Umbilical cord (tissue), 2 donors: ENCODE data around the gene KCTD14. TPM values are rescaled to one million over a fixed set of nuclear protein-coding genes. Genes with fewer than 3 reads are reported as not detected.
A peak's percentile ranks its signal among the peaks of the same experiment; 100 is the strongest.
"Not testable (repeated sequence)": the region's sequence is repeated elsewhere in the genome, so short reads cannot be mapped to it uniquely, and the experiment has no call there.

Experiments
- DNase-seq: peaks from one replicate; pipeline ENCODE4 v3.0.0-alpha.2; 2015; ENCODE audit warnings: low spot score
- total RNA-seq: library from RNA; depleted of rRNA; stranded (reverse); fragments of >200 nt; gene quantifications from one replicate; pipeline ENCODE4 v1.2.3, GENCODE V29; 2014; ENCODE audit warnings: low replicate concordance; ENCODE audit not compliant: insufficient read depth

KCTD14 gene
- total RNA-seq, 1 donor from 2014 or later = 0.48 TPM

GRCh38 chr11:78023426-78023825 lies 350 bp upstream of the KCTD14 start:
- DNase-seq = no peak

DNA sequence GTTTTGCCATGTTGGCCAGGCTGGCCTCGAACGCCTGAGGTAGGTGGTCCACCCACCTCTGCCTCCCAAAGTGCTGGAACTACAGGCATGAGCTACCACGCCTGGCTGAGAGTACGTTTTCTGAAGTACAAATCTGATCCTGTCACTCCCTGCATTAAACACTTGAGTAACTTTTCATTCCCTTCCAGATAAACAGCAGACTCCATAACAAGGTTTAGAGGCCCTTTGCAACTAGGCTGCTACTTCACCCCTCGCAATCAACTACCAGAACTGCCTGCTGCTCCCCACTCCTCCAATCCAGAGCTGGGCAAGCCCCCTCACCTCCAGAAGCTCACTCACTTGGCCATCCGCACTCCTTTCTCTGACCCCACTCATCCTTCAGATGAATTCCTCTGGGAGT lies 1.5 kb downstream of the KCTD14 start:
- no peak for DNase-seq

- no peak for DNase-seq
Measured at GRCh38 chr11:78020246-78020645, 2.8 kb downstream of the KCTD14 start.

DNA sequence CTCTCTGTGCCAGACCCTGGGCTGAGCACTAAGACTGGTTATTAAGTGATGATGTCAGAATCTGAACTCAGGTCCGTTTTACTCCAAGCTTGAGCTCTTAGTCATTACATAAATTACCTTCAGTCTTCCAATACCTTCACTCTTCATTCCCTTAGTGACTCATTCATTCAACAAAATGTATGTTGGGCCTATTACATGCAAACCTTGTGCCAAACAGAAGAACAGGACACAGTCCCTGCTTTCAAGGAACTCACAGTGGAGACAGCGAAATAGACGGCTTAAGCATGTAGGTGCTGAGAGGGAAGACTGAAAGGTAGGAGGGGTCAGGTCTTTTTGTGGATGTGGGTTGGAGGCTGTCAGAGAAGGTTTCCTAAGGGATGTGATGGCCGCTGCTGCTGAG lies 3.3 kb downstream of the KCTD14 start:
- no peak for DNase-seq

- DNase-seq = no peak
Measured at GRCh38 chr11:78015878-78016277, 7.2 kb downstream of the KCTD14 start.

DNA sequence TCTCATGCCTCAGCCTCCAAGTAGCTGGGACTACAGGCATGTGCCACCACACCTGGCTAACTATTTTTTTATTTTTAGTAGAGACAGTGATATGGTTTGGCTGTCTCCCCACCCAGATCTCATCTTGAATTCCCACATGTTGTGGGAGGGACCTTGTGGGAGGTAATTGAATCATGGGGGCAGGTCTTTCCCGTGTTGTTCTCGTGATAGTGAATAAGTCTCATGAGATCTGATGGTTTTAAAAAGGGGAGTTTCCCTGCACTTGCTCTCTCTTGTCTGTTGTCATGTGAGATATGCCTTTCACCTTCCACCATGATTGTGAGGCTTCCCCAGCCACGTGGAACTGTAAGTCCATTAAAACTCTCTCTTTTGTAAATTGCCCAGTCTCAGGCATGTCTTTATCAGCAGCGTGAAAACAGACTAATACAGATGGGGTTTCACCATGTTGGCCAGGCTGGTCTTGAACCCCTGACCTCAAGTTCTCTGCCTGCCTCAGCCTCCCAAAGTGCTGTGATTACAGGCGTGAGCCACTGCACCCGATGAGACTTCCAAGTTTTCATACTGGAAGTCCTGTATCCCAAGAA lies 8.0 kb downstream of the KCTD14 start:
- not testable (repeated sequence) for DNase-seq

DNA sequence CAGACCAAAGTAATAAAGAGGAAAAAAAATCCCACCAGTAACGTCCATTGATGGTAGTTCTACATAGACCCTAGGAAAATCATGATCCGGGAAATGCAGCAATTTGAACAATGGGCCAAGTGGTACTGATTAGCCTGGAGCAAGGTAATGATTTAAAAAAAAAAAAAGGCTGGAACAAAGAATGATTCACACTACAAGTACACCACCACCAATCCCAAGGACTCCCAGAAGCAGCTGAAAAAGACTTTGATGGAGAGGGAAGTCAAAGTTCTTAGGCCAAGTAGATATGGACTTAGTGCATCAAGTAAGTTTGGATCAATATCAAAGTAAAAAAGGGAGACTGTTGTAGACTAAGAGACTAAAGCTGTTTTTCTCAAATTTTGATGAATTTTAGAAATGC lies 11.8 kb downstream of the KCTD14 start:
- no peak for DNase-seq

- no peak for DNase-seq
Measured at GRCh38 chr11:78010755-78011154, 12.3 kb downstream of the KCTD14 start.

DNA sequence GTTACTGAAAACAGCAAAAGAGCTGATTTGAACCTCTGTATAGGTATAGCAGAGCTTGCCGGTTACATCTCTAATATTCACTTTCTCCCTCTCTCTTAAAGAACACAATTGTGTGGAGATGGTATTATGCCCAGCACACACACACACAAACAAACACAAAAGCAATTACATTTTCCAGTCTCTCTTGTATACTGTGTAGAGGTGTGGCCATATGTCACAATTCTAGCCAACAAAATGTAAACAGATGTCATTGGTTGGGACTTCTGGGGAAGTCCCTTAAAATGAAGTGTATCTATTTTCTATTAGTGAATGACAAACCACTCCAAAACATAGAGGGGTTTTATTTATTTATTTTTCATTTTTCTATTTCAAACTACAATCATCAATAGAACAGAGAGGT lies 12.8 kb downstream of the KCTD14 start:
- DNase-seq = no peak

DNA sequence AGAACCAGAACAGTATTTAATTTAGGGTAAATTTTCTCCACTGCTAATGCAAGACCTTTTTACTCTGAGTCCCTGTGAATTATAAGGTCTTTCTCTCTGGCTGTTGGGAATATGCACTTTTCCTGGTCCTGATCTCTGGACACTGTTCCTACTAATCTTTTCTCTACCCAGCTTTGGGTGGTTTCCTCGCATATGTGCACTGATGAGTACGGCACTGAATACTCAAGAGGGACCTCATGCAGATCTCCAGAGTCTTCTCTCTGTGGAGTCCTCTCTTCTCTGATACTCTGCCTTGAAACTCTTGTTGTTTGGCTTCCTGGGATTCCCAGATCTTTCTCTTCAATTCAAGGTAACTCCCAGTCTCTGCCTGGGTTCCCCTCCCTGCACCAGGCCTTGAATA lies 14.0 kb downstream of the KCTD14 start:
- DNase-seq = no peak

DNA sequence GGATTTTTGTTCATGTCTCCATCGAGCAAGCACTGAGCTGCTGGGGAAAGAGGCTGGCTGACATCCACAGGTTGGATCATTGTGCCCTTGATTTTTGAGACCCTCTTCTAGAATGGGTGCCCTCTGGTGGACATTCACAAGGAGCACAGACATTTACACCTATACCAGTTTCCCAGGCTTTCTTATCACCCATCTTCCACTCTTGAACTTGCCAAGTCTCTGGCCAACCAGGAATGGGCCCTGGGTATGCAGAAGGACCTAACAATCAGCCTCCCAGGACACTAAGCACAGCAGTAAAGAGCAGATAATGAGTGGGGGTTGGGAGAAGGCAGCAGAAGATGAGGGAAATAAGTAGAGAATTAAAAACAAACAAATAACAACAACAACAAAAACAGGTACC lies 22.9 kb downstream of the KCTD14 start:
- DNase-seq = peak; percentile 53

GRCh38 chr11:77999446-78000030 lies 23.5 kb downstream of the KCTD14 start:
- no peak for DNase-seq

DNA sequence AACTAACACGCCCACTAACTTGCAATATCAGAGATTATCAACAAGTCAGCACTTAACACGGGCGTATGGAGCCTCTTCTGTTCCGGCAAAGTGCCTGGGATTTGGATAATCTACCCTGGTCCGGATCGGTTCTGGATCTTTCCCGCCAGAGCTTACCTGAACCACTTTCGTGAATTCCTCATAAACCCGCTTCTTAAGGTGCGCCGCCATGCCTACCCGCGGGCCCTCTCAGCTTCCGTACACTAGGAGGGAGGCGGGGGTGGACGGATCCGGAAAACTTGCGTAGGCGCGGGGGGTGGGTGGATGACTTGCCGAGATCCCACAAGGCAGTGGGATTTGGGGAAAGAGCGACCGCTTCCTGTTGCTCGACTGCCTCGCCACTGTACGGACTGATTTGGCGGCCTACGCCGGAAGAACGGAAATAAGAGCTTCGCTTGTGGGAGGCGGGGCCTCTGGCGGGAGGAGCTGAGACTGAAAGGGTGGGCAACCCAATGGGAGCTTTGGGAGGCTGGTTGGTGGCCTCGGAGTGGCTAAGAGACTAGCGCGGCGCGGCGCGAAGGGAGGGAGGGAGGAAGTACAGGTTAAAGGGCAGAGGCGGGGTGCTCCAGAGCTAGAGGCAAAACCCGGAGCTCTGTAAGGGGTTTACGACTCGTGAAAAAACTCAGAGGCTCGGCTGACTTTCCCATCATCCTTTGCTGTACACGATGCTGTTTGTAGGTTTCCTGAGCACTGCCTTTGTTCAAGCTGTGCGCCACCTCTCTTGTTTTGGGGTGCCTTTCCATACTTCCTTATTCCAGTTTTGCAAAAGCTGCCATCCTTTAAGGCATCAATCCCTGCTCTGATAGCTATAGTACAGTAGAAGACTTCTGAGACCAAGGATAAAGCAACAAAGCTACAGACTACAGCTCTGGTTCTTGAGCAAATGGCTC lies 28.4 kb downstream of the KCTD14 start, which contains the start of gene INTS4:
INTS4 (minus strand) TSS at position 235 of the 929 bp plus-strand sequence; CDS start at position 210, 25 bp downstream.
- DNase-seq = peak; percentile 100

- DNase-seq = no peak
Measured at GRCh38 chr11:77993902-77994301, 29.2 kb downstream of the KCTD14 start.

DNA sequence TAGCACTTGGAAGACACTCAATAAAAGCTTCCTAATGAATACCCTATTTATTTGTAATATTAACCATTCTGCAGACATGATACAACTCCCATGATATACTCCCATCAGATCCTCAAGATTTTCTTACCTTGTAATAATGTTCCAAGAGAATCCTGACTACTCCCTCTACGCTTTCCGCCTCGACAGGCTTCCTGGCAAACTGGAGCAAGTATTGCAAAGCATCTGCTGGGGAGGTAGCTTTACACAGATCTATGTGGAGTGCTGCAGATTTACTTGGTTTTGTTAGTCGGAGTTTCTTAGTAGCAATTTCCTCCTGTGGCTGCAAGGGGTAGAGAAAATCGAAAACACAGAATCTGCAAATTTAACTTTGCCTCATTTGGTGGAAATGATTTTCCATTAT lies 32.1 kb downstream of the KCTD14 start:
- no peak for DNase-seq

- DNase-seq = not testable (repeated sequence)
Measured at GRCh38 chr11:77986456-77986855, 36.6 kb downstream of the KCTD14 start.

- no peak for DNase-seq
Measured at GRCh38 chr11:77981346-77981947, 41.6 kb downstream of the KCTD14 start.

- DNase-seq = no peak
Measured at GRCh38 chr11:77968337-77968736, 54.7 kb downstream of the KCTD14 start.

DNA sequence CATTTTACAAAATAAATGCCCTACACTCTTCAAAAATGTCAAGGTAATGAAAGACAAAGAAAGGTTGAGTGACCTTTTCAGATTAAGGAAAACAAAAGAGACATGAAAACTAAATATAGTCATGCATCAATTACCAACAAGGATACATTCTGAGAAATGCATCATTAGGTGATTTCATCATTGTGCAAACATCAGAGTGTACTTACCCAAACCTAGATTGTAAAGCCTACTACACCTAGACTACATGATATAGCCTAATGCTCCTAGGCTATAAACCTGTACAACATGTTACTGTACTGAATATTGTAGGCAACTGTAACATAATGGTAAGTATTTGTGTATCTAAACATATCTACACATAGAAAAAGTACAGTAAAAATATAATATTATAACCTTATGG lies 55.3 kb downstream of the KCTD14 start:
- DNase-seq = no peak

GRCh38 chr11:77967121-77967520 lies 56.0 kb downstream of the KCTD14 start:
- DNase-seq = no peak

DNA sequence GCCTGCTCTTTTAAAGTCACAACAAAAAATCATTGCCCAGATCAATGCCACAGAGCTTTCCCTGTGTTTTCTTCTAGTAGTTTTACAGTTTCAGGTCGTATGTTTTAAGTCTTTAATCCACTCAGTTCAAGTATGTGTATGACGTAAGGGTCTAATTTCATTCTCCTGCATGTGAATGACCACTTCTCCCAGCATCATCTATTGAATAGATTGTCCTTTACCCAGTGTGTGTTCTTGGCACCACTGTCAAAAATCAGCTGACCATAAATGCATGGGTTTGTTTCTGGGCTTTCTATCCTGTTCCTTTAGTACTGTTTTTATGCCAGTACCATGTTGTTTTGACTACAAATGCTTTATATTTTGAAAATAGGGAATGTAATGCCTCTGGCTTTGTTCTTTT lies 56.7 kb downstream of the KCTD14 start:
- no peak for DNase-seq
